Measurements from ENCODE around the gene YPEL3. TPM values are rescaled to one million over a fixed set of nuclear protein-coding genes. Genes with fewer than 3 reads are reported as not detected.
A peak's percentile ranks its signal among the peaks of the same experiment; 100 is the strongest.

YPEL3 gene
- total RNA-seq, 6 experiments from 2014 or later = 17.2 to 28.4 (median 19.1) TPM

GRCh38 chr16:30096862-30097563 lies 1.0 kb upstream of the YPEL3 start:
- TF ChIP-seq CTCF (IDR thresholded peaks at IDR 0.05) = no peak
- Mint-ChIP-seq H3K27ac (peak overlapping the region; percentile 69), H3K4me3 (no peak overlapping the region), H3K27me3 (ENCODE audit: insufficient read depth) (peaks cover 4% of the 10 kb centered on the region), H3K9me3 (peaks cover 20% of the 10 kb centered on the region), H3K4me1 (ENCODE audit: low read depth) (peaks cover 17% of the 10 kb centered on the region), H3K36me3 (ENCODE audit: low read depth) (peaks cover 16% of the 10 kb centered on the region)
- no peak for DNase-seq

GRCh38 chr16:30095166-30096078 lies 591 bp downstream of the YPEL3 start:
- Mint-ChIP-seq H3K4me3 (peak overlapping the region; percentile 84), H3K27me3 (ENCODE audit: insufficient read depth) (peaks cover 4% of the 10 kb centered on the region), H3K36me3 (ENCODE audit: low read depth) (peaks cover 16% of the 10 kb centered on the region), H3K4me1 (ENCODE audit: low read depth) (peaks cover 25% of the 10 kb centered on the region), H3K27ac (no peak overlapping the region), H3K9me3 (peaks cover 20% of the 10 kb centered on the region)
- no peak for DNase-seq
- TF ChIP-seq CTCF (IDR thresholded peaks at IDR 0.05) = no peak

- TF ChIP-seq CTCF (IDR thresholded peaks at IDR 0.05) = no peak
- H3K4me3 Mint-ChIP-seq = peak overlapping the region; percentile 84
- H3K9me3 Mint-ChIP-seq = peaks cover 20% of the 10 kb centered on the region
- no peak overlapping the region for H3K27ac Mint-ChIP-seq
- H3K36me3 Mint-ChIP-seq (ENCODE audit: low read depth) = peaks cover 16% of the 10 kb centered on the region
- peaks cover 4% of the 10 kb centered on the region for H3K27me3 Mint-ChIP-seq (ENCODE audit: insufficient read depth)
- H3K4me1 Mint-ChIP-seq (ENCODE audit: low read depth) = peaks cover 33% of the 10 kb centered on the region
- DNase-seq = no peak
Observed at GRCh38 chr16:30094541-30095165, 1.4 kb downstream of the YPEL3 start.

GRCh38 chr16:30092373-30093010 lies 3.5 kb downstream of the YPEL3 start:
- DNase-seq = no peak
- H3K4me3 Mint-ChIP-seq = peak overlapping the region; percentile 88

More at GRCh38 chr16:30092373-30093010, 3.5 kb downstream of the YPEL3 start:
- TF ChIP-seq CTCF (IDR thresholded peaks at IDR 0.05) = peak; percentile 32
- Mint-ChIP-seq H3K9me3 (peaks cover 12% of the 10 kb centered on the region), H3K27ac (peak overlapping the region; percentile 64), H3K36me3 (ENCODE audit: low read depth) (peaks cover 12% of the 10 kb centered on the region), H3K4me1 (ENCODE audit: low read depth) (peaks cover 48% of the 10 kb centered on the region), H3K27me3 (ENCODE audit: insufficient read depth) (peaks cover 7% of the 10 kb centered on the region)

Data from HFFc6 (cell line).